ENCODE results near the gene LAG3.

LAG3 gene

DNA sequence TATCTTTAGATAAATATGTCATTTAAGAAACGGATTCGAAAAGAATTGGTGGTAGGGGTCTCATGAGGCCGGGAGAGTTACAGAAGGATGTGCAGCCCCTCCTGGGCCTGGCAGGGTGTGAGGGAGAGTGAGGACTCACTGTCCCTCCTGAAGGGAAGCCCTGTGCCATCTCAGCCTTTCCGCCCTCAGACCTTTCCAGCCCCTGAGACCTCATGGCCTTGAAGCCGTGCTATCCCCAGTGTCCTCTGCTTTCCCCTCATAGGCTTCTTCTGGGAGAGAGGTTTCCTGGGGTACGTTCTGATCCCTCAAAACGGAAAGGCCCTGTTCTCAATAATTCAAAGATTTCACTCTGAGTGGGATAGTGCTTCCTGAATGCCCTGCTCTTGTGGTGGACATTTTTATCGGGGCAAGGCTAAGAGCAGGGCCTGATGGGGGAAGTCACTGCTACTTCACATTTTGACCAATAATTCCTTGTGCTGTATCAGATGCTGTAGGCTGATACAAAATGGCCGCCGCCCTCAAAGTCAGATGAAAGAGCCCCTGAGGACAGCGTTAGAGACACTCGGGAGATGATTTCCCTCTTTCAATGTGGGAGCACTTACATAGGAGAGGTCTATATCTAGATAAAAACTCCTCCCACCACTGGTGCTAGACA is 18.3 kb downstream of the LAG3 start:
- no peak for DNase-seq

DNA sequence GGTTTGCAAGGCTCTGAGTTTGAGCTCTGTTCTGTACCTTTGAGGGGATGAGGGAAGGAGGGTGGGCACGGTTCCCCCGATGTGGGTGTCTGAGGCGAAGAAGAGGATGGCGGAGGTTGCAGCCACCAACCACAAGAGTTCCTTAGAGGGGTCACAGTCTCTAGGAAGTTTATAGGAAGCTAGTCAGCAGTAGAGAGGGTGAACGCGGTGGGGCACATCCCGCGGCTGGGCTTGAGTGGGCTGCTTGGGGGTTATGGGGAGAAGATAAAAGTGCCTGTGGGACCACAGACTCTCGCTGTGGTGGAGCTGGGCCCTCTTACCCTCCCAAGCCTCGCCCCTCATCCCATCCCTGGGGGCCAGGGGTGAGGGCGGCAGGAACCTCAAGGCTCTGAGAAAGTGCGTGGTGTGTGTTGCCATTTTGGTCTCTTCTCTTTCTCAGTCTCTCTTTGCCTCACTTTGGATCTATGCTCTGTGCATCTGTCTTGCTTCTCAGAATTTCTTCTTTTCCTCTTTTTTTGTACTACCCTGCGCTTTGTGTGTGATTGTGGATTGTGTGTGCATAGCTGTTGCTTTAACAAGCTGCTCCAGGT is 19.7 kb downstream of the LAG3 start:
- no peak for DNase-seq

GRCh38 chr12:6792522-6793201 is 20.3 kb downstream of the LAG3 start:
- DNase-seq = no peak

DNA sequence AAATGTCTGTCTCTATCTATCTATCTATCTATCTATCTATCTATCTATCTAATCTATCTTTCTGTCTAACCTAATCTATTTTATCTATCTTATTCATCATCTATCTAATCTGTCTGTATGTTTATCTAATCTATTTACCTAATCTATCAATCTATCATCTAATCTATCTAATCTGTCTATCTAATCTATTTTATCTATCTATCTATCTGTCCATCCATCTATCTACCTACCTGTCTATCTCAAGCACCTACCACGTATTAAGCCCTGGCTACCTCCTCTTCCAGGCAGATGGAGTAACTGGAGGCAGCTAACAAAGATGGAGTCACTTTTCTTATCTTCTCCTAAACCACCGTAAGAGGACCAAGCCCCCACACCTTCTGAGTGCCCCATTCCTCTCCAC is 22.8 kb downstream of the LAG3 start:
- DNase-seq = no peak

GRCh38 chr12:6796576-6796975 is 24.3 kb downstream of the LAG3 start:
- no peak for DNase-seq

DNA sequence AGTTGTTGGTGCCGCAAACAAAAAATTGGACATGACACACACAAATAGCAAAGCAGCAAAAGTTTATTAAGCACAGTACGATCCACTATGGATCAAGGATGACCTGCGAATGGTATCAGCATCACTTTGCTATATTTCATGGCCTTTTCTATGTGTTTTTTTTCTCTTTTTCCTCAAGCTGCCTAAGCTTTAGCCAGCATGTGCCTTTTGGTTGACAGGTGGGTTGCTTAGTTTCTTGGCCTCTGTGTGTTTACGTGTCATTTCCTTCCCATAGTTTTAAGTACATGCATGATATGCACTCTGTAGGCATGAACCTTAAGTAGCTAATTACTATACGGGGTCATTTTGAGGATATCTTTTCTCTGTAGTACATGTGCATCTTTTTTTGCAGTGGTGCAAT is 26.8 kb downstream of the LAG3 start:
- DNase-seq = no peak

DNA sequence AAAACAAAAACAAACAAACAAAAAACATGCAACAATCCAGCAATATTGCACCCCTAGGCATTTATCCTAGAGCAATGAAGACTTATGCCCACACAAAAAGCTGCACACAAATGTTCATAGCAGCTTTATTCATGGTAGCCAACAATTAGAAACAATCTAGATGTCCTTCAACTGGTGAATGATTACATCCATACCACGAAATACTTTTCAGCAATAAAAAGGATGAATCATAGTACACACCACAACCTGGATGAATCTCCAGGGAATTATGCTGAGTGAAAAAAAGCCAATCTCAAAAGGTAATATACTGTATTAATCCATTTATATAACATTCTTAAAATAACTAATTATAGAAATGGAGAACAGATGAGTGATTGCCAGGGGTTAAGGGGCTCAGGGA is 34.9 kb downstream of the LAG3 start:
- peak; percentile 33 for DNase-seq

- DNase-seq = no peak
Measured at GRCh38 chr12:6809056-6809455, 36.7 kb downstream of the LAG3 start.

DNA sequence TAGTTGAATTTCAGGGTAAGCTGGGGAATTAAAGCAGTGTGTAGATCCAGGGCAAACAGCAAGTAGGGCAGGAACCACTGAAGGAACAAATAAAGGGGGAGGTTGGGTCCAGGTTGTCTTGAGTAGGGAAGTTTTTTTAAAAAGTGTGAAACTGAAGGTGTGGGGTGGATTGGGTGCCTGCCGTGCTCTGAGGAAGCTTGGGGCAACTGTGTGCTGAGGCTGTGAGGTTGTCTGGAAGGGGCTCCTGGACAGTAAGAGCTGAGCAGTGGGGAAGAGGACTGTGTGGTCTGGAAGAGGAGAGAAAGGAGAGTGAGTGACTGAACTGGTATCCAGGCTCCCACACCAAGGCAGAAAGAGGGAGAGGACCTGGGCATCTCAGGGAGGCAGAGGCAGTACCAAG is 38.4 kb downstream of the LAG3 start:
- no peak for DNase-seq

DNA sequence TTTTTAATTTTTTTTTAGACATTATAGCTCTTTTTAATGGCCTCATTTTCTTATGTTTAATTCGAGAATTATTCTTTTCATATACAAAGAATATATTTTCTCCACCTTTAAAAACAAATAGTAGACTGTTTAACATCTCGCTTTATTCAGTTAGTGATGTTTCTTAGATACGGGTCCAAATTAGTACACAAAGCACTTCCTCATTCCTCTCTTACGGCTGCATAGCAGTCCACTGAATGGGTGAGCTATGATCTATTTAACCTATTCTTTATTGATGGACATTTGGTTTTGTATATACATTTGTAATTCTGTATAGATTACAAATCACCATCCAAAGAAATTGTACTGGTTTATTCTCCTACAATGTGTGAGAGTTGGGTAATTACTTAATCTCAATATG is 41.0 kb downstream of the LAG3 start:
- DNase-seq = no peak

DNA sequence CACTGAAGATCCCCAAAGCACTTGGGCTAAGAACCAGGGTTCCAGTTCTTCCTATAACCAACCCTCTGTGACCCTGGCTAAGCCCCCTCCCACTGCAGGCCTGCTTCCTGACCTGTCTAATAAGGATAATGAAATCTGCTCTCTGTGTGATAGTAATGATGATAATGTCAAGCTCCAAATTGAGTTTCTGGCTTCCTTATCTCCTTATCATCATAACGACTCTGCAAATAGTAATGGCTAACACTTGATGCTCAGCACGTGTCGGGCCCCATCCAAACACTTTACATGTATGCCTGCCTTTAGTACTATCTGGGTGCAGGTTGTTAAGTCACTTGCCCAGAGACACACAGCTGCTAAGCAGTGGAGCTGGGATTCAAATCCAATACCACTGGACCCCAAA is 44.3 kb downstream of the LAG3 start:
- no peak for DNase-seq

DNA sequence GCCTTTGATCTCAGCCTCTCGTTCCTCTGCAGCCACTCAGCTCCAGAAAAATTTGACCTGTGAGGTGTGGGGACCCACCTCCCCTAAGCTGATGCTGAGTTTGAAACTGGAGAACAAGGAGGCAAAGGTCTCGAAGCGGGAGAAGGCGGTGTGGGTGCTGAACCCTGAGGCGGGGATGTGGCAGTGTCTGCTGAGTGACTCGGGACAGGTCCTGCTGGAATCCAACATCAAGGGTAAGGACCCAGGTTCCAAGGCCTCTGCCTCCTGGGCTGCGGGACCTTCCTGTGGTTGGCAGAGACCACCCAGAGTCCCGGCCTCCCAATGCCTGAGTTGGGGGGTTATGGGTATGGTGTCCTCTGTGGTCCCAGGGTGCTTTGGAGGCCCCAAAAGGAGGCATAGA is 44.8 kb downstream of the LAG3 start:
- no peak for DNase-seq

- DNase-seq = no peak
Measured at GRCh38 chr12:6817662-6818157, 45.4 kb downstream of the LAG3 start.

DNA sequence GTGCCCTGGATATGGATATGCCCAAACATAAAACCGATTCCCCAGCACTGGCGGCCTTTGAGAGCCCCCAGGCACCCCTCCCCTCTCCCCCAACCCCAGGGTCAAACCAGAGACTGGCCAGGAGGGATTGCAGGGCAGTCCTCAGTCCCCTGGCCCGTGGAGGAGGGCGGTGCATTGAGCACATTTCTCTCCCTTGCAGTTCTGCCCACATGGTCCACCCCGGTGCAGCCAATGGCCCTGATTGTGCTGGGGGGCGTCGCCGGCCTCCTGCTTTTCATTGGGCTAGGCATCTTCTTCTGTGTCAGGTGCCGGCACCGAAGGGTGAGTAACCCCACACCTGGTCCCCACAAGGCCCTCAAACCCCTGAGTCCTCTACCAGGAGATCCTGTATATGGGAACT is 45.9 kb downstream of the LAG3 start:
- no peak for DNase-seq

- no peak for DNase-seq
Measured at GRCh38 chr12:6818645-6819044, 46.3 kb downstream of the LAG3 start.

DNA sequence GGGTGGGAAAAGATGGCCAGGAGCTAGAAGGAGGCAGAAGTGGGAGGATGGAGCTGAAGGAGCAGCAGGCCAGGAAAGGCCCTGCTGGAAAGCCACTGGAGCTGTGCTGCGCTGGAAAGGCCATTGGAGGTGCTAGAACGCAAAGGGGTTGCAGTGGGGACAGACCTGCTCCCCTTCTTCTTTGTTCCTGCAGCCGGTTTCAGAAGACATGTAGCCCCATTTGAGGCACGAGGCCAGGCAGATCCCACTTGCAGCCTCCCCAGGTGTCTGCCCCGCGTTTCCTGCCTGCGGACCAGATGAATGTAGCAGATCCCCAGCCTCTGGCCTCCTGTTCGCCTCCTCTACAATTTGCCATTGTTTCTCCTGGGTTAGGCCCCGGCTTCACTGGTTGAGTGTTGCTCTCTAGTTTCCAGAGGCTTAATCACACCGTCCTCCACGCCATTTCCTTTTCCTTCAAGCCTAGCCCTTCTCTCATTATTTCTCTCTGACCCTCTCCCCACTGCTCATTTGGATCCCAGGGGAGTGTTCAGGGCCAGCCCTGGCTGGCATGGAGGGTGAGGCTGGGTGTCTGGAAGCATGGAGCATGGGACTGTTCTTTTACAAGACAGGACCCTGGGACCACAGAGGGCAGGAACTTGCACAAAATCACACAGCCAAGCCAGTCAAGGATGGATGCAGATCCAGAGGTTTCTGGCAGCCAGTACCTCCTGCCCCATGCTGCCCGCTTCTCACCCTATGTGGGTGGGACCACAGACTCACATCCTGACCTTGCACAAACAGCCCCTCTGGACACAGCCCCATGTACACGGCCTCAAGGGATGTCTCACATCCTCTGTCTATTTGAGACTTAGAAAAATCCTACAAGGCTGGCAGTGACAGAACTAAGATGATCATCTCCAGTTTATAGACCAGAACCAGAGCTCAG is 47.0 kb downstream of the LAG3 start:
- no peak for DNase-seq

GRCh38 chr12:6820166-6820565 is 47.8 kb downstream of the LAG3 start:
- no peak for DNase-seq

DNA sequence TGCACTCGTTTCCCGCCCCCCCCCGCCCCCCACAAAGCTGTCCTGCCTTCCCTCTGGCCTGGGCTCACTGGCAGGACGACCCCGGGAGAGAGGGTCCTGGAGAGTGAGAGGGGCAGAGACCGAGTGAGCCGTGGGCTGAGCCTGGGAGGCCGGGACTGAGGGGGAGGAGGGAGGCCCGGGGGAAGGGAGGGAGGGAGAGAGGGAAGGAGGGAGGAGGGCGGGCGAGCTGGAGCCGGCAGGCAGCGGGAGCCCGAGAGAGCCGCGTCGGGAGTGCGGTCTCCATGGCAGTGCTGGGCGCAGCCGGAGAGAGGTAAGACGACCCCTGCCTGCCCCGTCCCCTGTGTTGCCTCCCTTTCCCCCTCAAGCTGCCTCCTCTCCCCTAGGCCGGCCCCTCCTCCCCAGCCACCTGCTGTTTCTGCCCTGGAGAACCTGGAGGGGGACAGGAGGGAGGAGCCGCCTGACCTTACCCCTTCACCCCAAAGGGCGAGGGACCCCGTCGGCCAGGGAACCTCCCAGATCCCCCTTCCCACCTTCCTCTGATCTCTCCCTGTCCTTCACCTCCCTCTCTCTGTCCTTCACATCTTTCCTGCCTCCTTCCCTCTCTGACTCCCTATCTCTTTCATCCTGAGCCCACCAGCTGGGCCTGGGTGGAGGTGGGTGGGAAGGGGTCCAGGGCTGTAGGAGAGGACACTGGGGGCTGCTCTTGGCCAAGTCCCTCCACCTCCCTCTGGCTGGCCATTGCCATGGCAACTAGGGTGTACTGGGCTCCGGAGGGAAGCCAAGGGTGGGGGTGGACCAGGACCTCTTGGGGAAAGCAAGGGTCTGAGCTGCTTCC is 49.5 kb downstream of the LAG3 start, which contains the start of gene GPR162:
Gene GPR162 (plus strand): TSS at position 231 of the 835 bp plus-strand sequence. CDS start 2,078 bp downstream, outside the sequence.
- peak; percentile 61 for DNase-seq

- no peak for DNase-seq
Measured at GRCh38 chr12:6822426-6823135, 50.3 kb downstream of the LAG3 start.

DNA sequence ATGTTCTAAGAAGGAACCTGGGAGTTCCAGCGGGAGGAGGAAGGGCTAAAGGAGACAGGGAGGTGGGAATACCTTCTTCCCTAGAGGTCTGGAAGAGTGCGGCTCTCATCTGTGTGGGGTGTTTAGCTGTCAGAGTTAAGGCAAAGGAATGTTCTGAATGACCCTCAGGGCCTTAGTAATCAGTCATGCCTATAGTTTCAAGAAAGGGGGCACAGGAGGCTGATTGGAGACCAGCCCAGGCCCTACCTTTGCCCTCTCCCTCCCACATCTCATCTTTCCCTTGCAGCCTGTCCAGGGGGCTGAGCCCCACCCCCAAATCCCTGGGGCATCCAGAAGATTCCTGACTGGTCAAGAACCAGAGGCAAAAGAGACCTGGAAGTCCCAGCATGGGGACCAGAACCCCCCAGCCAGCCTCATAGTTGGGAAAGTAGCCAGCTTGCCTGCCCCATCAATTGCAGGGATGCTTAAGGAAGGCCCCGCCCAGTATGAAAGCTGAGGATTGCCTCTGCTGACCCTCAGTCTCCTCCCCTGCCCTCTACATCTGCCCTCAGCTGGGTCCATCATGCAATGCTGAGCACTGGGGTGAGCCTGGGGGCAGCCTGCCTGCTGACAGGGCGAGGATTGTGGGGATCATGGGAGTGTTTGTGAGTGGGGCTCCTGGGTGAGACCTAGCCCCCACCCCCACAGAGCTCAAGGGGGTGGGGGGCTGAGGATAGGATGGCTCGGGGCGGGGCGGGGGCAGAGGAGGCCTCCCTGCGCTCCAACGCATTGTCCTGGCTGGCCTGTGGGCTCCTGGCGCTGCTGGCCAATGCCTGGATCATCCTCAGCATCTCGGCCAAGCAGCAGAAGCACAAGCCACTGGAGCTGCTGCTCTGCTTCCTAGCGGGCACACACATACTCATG is 51.1 kb downstream of the LAG3 start:
- no peak for DNase-seq

Data from fibroblast of skin of abdomen (primary cell).